Measurements from ENCODE around the gene RHOJ. TPM values are rescaled to one million over a fixed set of nuclear protein-coding genes. Genes with fewer than 3 reads are reported as not detected.

Gene RHOJ
- total RNA-seq, 2 donors from 2014 or later: 2.5 to 6.6 TPM

DNA sequence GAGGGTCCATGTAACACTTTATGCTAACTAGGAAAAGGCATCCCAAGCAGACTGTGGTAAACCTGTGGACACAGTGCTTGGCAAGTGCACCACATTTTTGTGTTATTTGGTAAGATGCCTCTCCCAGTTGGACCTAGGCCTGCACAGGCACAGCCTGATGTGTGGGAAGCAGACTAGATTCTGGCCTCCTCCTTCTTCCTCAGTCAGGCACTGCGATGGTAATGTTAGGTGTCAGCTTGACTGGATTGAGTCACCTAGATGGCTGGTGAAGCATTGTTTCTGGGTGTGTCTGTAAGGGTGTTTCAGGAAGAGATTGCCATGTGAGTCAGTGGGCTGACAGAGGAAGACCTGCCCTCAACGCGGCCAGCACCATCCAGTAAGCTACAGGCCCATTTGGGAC lies 25.3 kb upstream of the RHOJ start:
- no peak overlapping the region for H3K4me3 ChIP-seq
- intact Hi-C loops (cut with DNase I): no loop called here
- 87% methylated on average over 3 of the region's 3 CpGs for WGBS
- no peaks in the 10 kb centered on the region for H3K9me3 ChIP-seq
- no peaks in the 10 kb centered on the region for H3K4me1 ChIP-seq (replicated peaks)
- peak; percentile 52 for DNase-seq (ENCODE audit: low spot score)
- no peaks in the 10 kb centered on the region for H3K36me3 ChIP-seq
- TF ChIP-seq POLR2AphosphoS5 (IDR thresholded peaks at IDR 0.05) (peak; percentile 23), POLR2A (IDR thresholded peaks at IDR 0.05) (no peak)
- H3K27me3 ChIP-seq (replicated peaks; ENCODE audit: insufficient read depth): no peaks in the 10 kb centered on the region
- H3K27ac ChIP-seq: peak overlapping the region; percentile 41 to 61

DNA sequence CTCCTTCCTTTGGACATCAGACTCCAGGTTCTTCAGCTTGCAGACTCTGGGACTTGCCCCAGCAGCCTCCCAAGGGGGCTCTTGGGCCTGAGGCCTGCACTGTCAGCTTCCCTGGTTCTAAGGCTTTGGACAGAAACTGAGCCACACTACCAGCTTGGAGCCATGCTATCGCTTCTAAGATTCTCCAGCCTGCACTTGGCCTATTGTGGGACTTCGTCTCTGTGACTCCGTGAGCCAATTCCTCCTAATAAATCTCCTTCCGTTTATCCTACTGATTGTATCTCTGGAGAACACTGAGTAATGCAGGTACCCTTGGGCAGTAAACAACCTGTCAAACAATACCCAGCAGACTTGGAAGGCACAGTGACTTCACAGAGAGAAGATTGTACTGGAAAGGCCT lies 24.9 kb upstream of the RHOJ start:
- H3K36me3 ChIP-seq: no peaks in the 10 kb centered on the region
- H3K9me3 ChIP-seq: no peaks in the 10 kb centered on the region
- peak; percentile 57 for DNase-seq (ENCODE audit: low spot score)
- TF ChIP-seq POLR2A (IDR thresholded peaks at IDR 0.05) (no peak), POLR2AphosphoS5 (IDR thresholded peaks at IDR 0.05) (peak; percentile 92)
- peak overlapping the region; percentile 41 to 61 for H3K27ac ChIP-seq
- no peaks in the 10 kb centered on the region for H3K4me1 ChIP-seq (replicated peaks)
- 17% methylated on average over 4 of the region's 4 CpGs for WGBS
- no peak overlapping the region for H3K4me3 ChIP-seq
- H3K27me3 ChIP-seq (replicated peaks; ENCODE audit: insufficient read depth): no peaks in the 10 kb centered on the region
- intact Hi-C loops (cut with DNase I): no loop called here

- H3K4me3 ChIP-seq: no peak overlapping the region
- intact Hi-C loops (cut with DNase I): no loop called here
- TF ChIP-seq, protein P1, sequence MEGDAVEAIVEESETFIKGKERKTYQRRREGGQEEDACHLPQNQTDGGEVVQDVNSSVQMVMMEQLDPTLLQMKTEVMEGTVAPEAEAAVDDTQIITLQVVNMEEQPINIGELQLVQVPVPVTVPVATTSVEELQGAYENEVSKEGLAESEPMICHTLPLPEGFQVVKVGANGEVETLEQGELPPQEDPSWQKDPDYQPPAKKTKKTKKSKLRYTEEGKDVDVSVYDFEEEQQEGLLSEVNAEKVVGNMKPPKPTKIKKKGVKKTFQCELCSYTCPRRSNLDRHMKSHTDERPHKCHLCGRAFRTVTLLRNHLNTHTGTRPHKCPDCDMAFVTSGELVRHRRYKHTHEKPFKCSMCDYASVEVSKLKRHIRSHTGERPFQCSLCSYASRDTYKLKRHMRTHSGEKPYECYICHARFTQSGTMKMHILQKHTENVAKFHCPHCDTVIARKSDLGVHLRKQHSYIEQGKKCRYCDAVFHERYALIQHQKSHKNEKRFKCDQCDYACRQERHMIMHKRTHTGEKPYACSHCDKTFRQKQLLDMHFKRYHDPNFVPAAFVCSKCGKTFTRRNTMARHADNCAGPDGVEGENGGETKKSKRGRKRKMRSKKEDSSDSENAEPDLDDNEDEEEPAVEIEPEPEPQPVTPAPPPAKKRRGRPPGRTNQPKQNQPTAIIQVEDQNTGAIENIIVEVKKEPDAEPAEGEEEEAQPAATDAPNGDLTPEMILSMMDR (IDR thresholded peaks at IDR 0.05): no peak
- TF ChIP-seq POLR2A (IDR thresholded peaks at IDR 0.05): no peak
- TF ChIP-seq POLR2AphosphoS5 (IDR thresholded peaks at IDR 0.05): no peak
- no peaks in the 10 kb centered on the region for H3K9me3 ChIP-seq
- no peak for DNase-seq (ENCODE audit: low spot score)
- H3K27ac ChIP-seq: peak overlapping the region; percentile 41 to 61
- WGBS: 48% methylated on average over 3 of the region's 3 CpGs
- H3K36me3 ChIP-seq: no peaks in the 10 kb centered on the region
- no peaks in the 10 kb centered on the region for H3K27me3 ChIP-seq (replicated peaks; ENCODE audit: insufficient read depth)
- H3K4me1 ChIP-seq (replicated peaks): no peaks in the 10 kb centered on the region
Measured at GRCh38 chr14:63180011-63180410, 24.2 kb upstream of the RHOJ start.

- TF ChIP-seq POLR2AphosphoS5 (IDR thresholded peaks at IDR 0.05): no peak
- TF ChIP-seq, protein P1 (IDR thresholded peaks at IDR 0.05): no peak
- TF ChIP-seq POLR2A (IDR thresholded peaks at IDR 0.05): no peak
- H3K27me3 ChIP-seq (replicated peaks; ENCODE audit: insufficient read depth): no peaks in the 10 kb centered on the region
- H3K36me3 ChIP-seq: no peaks in the 10 kb centered on the region
- H3K27ac ChIP-seq: no peak overlapping the region
- no peak overlapping the region for H3K4me3 ChIP-seq
- H3K4me1 ChIP-seq (replicated peaks): no peaks in the 10 kb centered on the region
- no peak for DNase-seq (ENCODE audit: low spot score)
- intact Hi-C loops (cut with DNase I): no loop called here
- 83% methylated on average over 3 of the region's 3 CpGs for WGBS
- H3K9me3 ChIP-seq: no peaks in the 10 kb centered on the region
Measured at GRCh38 chr14:63182968-63183367, 21.3 kb upstream of the RHOJ start.

DNA sequence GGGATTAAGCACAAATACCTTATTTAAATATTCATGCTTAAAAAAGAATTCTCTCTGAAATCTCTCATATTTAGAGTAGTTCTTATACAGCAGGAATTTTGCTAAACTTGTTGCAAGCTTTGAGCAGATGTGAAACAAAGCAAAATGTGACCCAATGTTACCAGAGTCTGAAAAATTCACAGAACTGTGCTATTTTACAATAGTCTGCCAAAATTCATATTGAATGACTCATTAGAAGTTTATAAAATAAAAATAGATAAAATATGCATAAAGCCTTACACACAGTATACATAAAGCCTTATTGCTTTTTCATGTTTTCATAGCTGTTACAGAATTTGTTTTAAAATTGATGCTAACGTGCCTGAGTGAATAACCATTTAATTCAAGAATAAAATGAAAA lies 17.8 kb upstream of the RHOJ start:
- TF ChIP-seq, protein P1 (IDR thresholded peaks at IDR 0.05): no peak
- TF ChIP-seq POLR2AphosphoS5 (IDR thresholded peaks at IDR 0.05) (no peak), POLR2A (IDR thresholded peaks at IDR 0.05) (no peak)
- Histone ChIP-seq H3K36me3 (no peaks in the 10 kb centered on the region), H3K4me3 (no peak overlapping the region), H3K9me3 (no peaks in the 10 kb centered on the region), H3K4me1 (replicated peaks) (no peaks in the 10 kb centered on the region), H3K27ac (no peak overlapping the region), H3K27me3 (replicated peaks; ENCODE audit: insufficient read depth) (no peaks in the 10 kb centered on the region)
- DNase-seq (ENCODE audit: low spot score): no peak
- 94% methylated on average over 1 of the region's 1 CpG for whole genome bisulfite sequencing
- intact Hi-C loops (cut with DNase I): no loop called here

GRCh38 chr14:63191211-63191610 lies 13.0 kb upstream of the RHOJ start:
- DNase-seq (ENCODE audit: low spot score): no peak
- Histone ChIP-seq H3K4me3 (no peak overlapping the region), H3K27me3 (replicated peaks; ENCODE audit: insufficient read depth) (no peaks in the 10 kb centered on the region), H3K4me1 (replicated peaks) (no peaks in the 10 kb centered on the region), H3K36me3 (no peaks in the 10 kb centered on the region), H3K27ac (no peak overlapping the region), H3K9me3 (no peaks in the 10 kb centered on the region)
- TF ChIP-seq, protein P1 (IDR thresholded peaks at IDR 0.05): no peak
- TF ChIP-seq POLR2A (IDR thresholded peaks at IDR 0.05): no peak
- no peak for TF ChIP-seq POLR2AphosphoS5 (IDR thresholded peaks at IDR 0.05)
- 97% methylated on average over 3 of the region's 3 CpGs for WGBS
- intact Hi-C loops (cut with DNase I): no loop called here
